Psoas muscle (tissue), 8 donors: ENCODE data around the gene STXBP6. TPM values are rescaled to one million over a fixed set of nuclear protein-coding genes. Genes with fewer than 3 reads are reported as not detected.
A peak's percentile ranks its signal among the peaks of the same experiment; 100 is the strongest.

ENCODE experiments used
- ATAC-seq, 4 donors: fragments of 200-7000 bp; cut with Tn5 transposase; one replicate each; pipeline ENCODE4 v1.9.1; 2020; ENCODE audit warnings: moderate library complexity in 3 of 4, mild to moderate bottlenecking in 2 of 4
- DNase-seq, 2 donors: peaks; one replicate each; pipeline ENCODE4 v3.0.0-alpha.2; 2020
- H3K27ac ChIP-seq: fragments of 200-600 bp; one replicate; pipeline ENCODE4 v1.8.0; 2022
- H3K27me3 ChIP-seq, 3 donors: fragments of 200-600 bp in 1 of 3; one replicate each; pipeline versions ENCODE4 v1.6.1 to v1.8.0; 2013 to 2022; ENCODE audit warnings: low read length in 2 of 3, mild to moderate bottlenecking in 2 of 3, moderate library complexity in 1 of 3; ENCODE audit not compliant: insufficient read depth in 3 of 3
- H3K36me3 ChIP-seq, 2 donors: fragments of 200-600 bp in 1 of 2; one replicate each; pipeline versions ENCODE4 v1.6.1 to v1.8.0; 2013 to 2022; ENCODE audit warnings: low read depth in 1 of 2, mild to moderate bottlenecking in 1 of 2, moderate library complexity in 1 of 2; ENCODE audit not compliant: insufficient read depth in 1 of 2
- H3K4me1 ChIP-seq: fragments of 200-600 bp; one replicate; pipeline ENCODE4 v1.8.0; 2022
- H3K4me3 ChIP-seq: fragments of 200-600 bp; one replicate; pipeline ENCODE4 v1.8.0; 2022; ENCODE audit warnings: mild to moderate bottlenecking
- H3K9me3 ChIP-seq: fragments of 200-600 bp; one replicate; pipeline ENCODE4 v1.8.0; 2022
- CTCF ChIP-seq: fragments of 200-600 bp; IDR thresholded peaks from one replicate; pipeline ENCODE4 v1.8.0; 2022; ENCODE audit warnings: antibody characterized with exemption
- WGBS, 3 donors: extraction: QIAGEN DNeasy Blood & Tissue Kit; methylation state at CpG; one replicate each; pipeline versions ENCODE4 v1.1.6 to v1.1.7; 2013; 5-methylcytosine and 5-hydroxymethylcytosine counted together
- intact Hi-C, 2 donors: fragments of 100-400 bp; cut with DNase I; formaldehyde crosslinking; loops; one replicate each; pipeline versions ENCODE4 v1.11.0 to v1.14.2; 2022
- polyA plus RNA-seq, 3 donors: library from polyadenylated mRNA; stranded (reverse); fragments of 200-250 nt; gene quantifications; one replicate each; pipeline ENCODE4 v1.2.3, GENCODE V29; 2013
- total RNA-seq, 4 donors: library from RNA; stranded (reverse); fragmentation: NEBNext Ultra II Directional in 2 of 4; extraction: Animal tissue kit (Norgen Biotek cat#: 25700) in 2 of 4; gene quantifications; one replicate each; pipeline versions ENCODE4 v1.2.1 to v1.2.4, GENCODE V29; 2021 to 2023
- donor health status: healthy with polysubstance abuse.
- donor health status: DM: no; HTN: no; CAD: no; lungs with moderate emphysema.
- donor health status: Bipolar disorder and iron deficiency.
- donor health status: healthy.
- donor health status: DM: yes; HTN: yes; CAD: no.
- donor health status: DM: no; HTN: no; CAD: no.
- donor health status: DM: no; HTN: no; CAD: no.
- donor health status: DM: yes; HTN: yes; CAD: no.

STXBP6 gene
- total and polyA plus RNA-seq, 7 donors: 1.1 to 3.5 (median 2.2) TPM

- WGBS, 3 donors: 95 to 97% (median 96%) methylated on average over 3 of the region's 3 CpGs
- no peak for ATAC-seq
- no peaks in the 10 kb centered on the region for H3K27me3 ChIP-seq
- H3K36me3 ChIP-seq: no peaks in the 10 kb centered on the region
- no peaks in the 10 kb centered on the region for H3K4me1 ChIP-seq
- DNase-seq: no peak
- H3K9me3 ChIP-seq: no peaks in the 10 kb centered on the region
- H3K4me3 ChIP-seq: no peak overlapping the region
- TF ChIP-seq CTCF: no peak
- H3K27ac ChIP-seq: no peak overlapping the region
- intact Hi-C loops: no loop called here
Measured at GRCh38 chr14:24972844-24973243, 77.1 kb downstream of the STXBP6 start.

DNA sequence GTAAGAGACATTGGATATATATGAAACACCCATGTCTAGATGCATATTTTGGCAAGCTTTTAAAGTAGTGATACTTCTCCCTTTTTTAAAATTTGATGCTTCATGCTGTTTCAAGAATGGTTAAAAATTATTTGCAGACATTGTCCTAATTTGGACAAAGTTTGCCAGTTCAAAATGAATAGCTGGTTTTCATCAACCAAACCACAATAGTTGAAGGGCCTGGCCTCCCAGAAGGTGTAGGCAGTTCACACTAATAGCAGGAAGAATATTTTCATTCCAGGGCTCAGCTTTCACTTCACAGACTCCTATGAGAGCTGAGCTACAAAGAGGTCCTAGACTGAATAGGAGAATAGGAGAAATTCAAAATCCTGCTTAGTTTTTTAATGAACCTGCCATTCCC is 78.7 kb downstream of the STXBP6 start:
- no peaks in the 10 kb centered on the region for H3K4me1 ChIP-seq
- no peaks in the 10 kb centered on the region for H3K36me3 ChIP-seq
- H3K4me3 ChIP-seq: no peak overlapping the region
- DNase-seq: no peak
- H3K27ac ChIP-seq: no peak overlapping the region
- no peaks in the 10 kb centered on the region for H3K9me3 ChIP-seq
- intact Hi-C loops: no loop called here
- TF ChIP-seq CTCF: no peak
- no peaks in the 10 kb centered on the region for H3K27me3 ChIP-seq
- ATAC-seq: no peak

DNA sequence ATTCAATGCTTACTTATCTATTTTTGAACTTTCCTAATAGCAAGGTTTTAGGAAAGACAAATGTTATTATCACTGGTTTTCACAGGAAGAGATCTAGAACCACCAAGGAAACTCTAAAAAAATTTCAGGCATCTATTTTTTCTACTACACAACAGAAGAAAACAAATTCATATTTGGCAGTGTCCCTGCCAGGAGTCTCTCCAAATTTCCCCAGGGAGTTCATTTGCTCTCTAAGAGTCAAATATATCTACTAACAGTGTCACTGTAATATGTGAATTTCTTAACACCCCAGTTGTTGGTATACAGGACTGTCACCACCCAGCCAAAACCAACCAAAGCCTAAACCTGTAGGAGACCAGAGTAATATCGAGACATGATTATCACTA is 83.4 kb downstream of the STXBP6 start:
- H3K36me3 ChIP-seq: no peaks in the 10 kb centered on the region
- DNase-seq (no peak), ATAC-seq (no peak)
- TF ChIP-seq CTCF: no peak
- H3K4me3 ChIP-seq: no peak overlapping the region
- H3K4me1 ChIP-seq: peaks cover 4% of the 10 kb centered on the region
- 79 to 88% (median 84%) methylated on average over 1 of the region's 1 CpG for WGBS, 3 donors
- no peaks in the 10 kb centered on the region for H3K9me3 ChIP-seq
- no peaks in the 10 kb centered on the region for H3K27me3 ChIP-seq
- intact Hi-C loops: no loop called here
- peak overlapping the region; percentile 42 for H3K27ac ChIP-seq

- intact Hi-C loops: no loop called here
- DNase-seq: peak in 1 of 2 donors; percentile 25
- peaks cover 4% of the 10 kb centered on the region for H3K4me1 ChIP-seq
- H3K27ac ChIP-seq: peak overlapping the region; percentile 42
- H3K4me3 ChIP-seq: no peak overlapping the region
- peak; percentile 67 to 80 (median 74) for ATAC-seq
- H3K27me3 ChIP-seq: no peaks in the 10 kb centered on the region
- no peaks in the 10 kb centered on the region for H3K36me3 ChIP-seq
- no peaks in the 10 kb centered on the region for H3K9me3 ChIP-seq
- TF ChIP-seq CTCF: no peak
- WGBS, 3 donors: 2 to 7% (median 5%) methylated on average over 3 of the region's 3 CpGs
Measured at GRCh38 chr14:24965934-24966578, 83.9 kb downstream of the STXBP6 start.

DNA sequence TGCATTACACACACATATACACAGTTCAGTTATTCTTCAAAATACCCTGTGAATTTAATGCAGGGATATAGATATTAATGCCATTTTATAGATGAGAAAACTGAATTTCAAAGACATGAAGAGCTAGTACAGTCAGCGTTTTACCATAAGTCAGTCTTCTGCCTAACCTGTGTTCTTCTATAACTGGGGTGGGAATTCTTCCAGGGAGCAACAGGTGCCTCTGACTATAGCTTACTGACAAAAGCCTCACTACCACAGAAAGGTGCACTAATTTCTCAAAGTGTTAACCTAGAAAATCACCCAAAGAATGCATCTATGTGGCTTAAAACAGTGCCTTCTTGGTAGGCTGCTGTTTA is 84.4 kb downstream of the STXBP6 start:
- WGBS, 3 donors: 87 to 100% (median 93%) methylated on average over 1 of the region's 1 CpG
- H3K4me3 ChIP-seq: no peak overlapping the region
- no peaks in the 10 kb centered on the region for H3K27me3 ChIP-seq
- ATAC-seq (no peak), DNase-seq (no peak)
- no peak for TF ChIP-seq CTCF
- H3K27ac ChIP-seq: peak overlapping the region; percentile 42
- peaks cover 4% of the 10 kb centered on the region for H3K4me1 ChIP-seq
- intact Hi-C loops: no loop called here
- H3K9me3 ChIP-seq: no peaks in the 10 kb centered on the region
- no peaks in the 10 kb centered on the region for H3K36me3 ChIP-seq
